Measurements from ENCODE around the gene SETD3. TPM values are rescaled to one million over a fixed set of nuclear protein-coding genes. Genes with fewer than 3 reads are reported as not detected.

The SETD3 gene
- total RNA-seq, 2 donors from 2014 or later = 57.8 to 68.1 TPM

GRCh38 chr14:99437706-99438105 lies 43.0 kb downstream of the SETD3 start:
- no peaks in the 10 kb centered on the region for H3K27me3 Mint-ChIP-seq (ENCODE audit: insufficient read depth)
- no peaks in the 10 kb centered on the region for H3K9me3 Mint-ChIP-seq
- Histone ChIP-seq H3K9me3 (ENCODE audit: control insufficient read depth, low read length) (peaks cover 6% of the 10 kb centered on the region), H3K4me1 (ENCODE audit: control insufficient read depth, insufficient read depth, low read length) (no peaks in the 10 kb centered on the region), H3K9ac (ENCODE audit: extremely low read depth, low read length, poor library complexity, severe bottlenecking) (no peak overlapping the region), H3K36me3 (ENCODE audit: control insufficient read depth, insufficient read depth, low read length) (peaks cover 54% of the 10 kb centered on the region), H3K27me3 (ENCODE audit: control insufficient read depth, insufficient read depth, low read length, poor library complexity, severe bottlenecking) (no peaks in the 10 kb centered on the region), H3K4me3 (ENCODE audit: low read length) (no peak overlapping the region), H3K27ac (ENCODE audit: low read depth, low read length) (no peak overlapping the region)
- H3K4me1 Mint-ChIP-seq = peaks cover 36% of the 10 kb centered on the region
- no peak overlapping the region for H3K4me3 Mint-ChIP-seq
- WGBS, 2 experiments (ENCODE audit: insufficient coverage in 1 of 2, insufficient read length in 1 of 2) = 79 to 87% methylated on average over 3 of the region's 3 CpGs
- peaks cover 50% of the 10 kb centered on the region for H3K36me3 Mint-ChIP-seq (ENCODE audit: low read depth)
- DNase-seq = no peak
- TF ChIP-seq, protein P1, sequence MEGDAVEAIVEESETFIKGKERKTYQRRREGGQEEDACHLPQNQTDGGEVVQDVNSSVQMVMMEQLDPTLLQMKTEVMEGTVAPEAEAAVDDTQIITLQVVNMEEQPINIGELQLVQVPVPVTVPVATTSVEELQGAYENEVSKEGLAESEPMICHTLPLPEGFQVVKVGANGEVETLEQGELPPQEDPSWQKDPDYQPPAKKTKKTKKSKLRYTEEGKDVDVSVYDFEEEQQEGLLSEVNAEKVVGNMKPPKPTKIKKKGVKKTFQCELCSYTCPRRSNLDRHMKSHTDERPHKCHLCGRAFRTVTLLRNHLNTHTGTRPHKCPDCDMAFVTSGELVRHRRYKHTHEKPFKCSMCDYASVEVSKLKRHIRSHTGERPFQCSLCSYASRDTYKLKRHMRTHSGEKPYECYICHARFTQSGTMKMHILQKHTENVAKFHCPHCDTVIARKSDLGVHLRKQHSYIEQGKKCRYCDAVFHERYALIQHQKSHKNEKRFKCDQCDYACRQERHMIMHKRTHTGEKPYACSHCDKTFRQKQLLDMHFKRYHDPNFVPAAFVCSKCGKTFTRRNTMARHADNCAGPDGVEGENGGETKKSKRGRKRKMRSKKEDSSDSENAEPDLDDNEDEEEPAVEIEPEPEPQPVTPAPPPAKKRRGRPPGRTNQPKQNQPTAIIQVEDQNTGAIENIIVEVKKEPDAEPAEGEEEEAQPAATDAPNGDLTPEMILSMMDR (conservative IDR thresholded peaks at IDR 0.05) = no peak
- H3K27ac Mint-ChIP-seq = no peak overlapping the region

DNA sequence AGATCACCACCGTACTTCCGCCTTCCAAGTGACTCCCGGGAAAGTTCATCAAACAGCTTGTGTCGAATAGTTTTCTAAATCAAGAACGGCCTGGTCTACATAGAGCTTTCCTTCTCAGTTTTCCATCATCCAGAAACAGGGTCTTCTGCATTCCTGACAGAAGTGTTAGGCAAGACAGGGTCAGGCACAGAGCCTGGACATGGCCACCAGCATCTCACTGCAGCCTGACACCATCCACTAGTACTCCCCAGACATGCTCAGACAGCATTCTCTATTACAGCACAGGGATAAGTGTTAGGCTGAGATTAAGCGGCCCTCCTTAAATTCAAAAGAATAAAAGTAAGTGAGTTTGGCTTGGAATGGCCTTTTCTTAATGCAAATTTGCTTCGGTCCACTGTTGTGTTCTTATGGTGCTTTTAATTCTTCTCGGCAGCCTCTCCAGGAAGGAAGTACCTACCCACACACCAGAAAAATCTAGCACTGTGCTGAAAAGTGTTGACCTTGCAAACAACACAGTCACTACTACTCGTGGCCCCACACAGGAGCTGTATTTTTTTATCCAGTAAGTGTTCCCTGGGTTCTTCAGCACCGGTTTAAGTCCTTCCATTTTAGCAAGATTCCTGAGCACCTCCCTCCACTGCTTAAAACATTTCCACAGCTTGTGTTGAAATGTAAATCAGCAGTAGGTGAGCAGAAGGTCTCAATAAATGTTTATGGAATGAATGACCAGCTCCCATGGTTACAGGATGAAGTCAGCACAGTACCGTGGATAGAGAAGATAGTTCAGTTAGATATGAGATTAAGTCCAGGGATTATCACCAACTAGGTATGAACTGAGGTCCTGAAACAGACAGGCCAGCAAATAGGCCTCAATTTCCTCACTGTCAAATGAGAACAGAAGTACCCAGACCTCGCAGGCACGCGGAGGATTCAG lies 44.1 kb downstream of the SETD3 start:
- 95% methylated on average over 8 to 14 of the region's 14 CpGs for WGBS, 2 experiments (ENCODE audit: insufficient coverage in 1 of 2, insufficient read length in 1 of 2)
- peaks cover 43% of the 10 kb centered on the region for H3K36me3 Mint-ChIP-seq (ENCODE audit: low read depth)
- Histone ChIP-seq H3K9ac (ENCODE audit: extremely low read depth, low read length, poor library complexity, severe bottlenecking) (no peak overlapping the region), H3K9me3 (ENCODE audit: control insufficient read depth, low read length) (peaks cover 6% of the 10 kb centered on the region), H3K27me3 (ENCODE audit: control insufficient read depth, insufficient read depth, low read length, poor library complexity, severe bottlenecking) (no peaks in the 10 kb centered on the region), H3K36me3 (ENCODE audit: control insufficient read depth, insufficient read depth, low read length) (peaks cover 57% of the 10 kb centered on the region), H3K27ac (ENCODE audit: low read depth, low read length) (no peak overlapping the region), H3K4me1 (ENCODE audit: control insufficient read depth, insufficient read depth, low read length) (no peaks in the 10 kb centered on the region), H3K4me3 (ENCODE audit: low read length) (no peak overlapping the region)
- H3K4me1 Mint-ChIP-seq = peaks cover 35% of the 10 kb centered on the region
- no peaks in the 10 kb centered on the region for H3K9me3 Mint-ChIP-seq
- H3K4me3 Mint-ChIP-seq = no peak overlapping the region
- DNase-seq = no peak
- H3K27ac Mint-ChIP-seq = no peak overlapping the region
- no peaks in the 10 kb centered on the region for H3K27me3 Mint-ChIP-seq (ENCODE audit: insufficient read depth)
- TF ChIP-seq, protein P1 (conservative IDR thresholded peaks at IDR 0.05) = no peak

GRCh38 chr14:99435327-99435726 lies 45.3 kb downstream of the SETD3 start:
- H3K27ac ChIP-seq (ENCODE audit: low read depth, low read length) = no peak overlapping the region
- H3K36me3 ChIP-seq (ENCODE audit: control insufficient read depth, insufficient read depth, low read length) = peaks cover 60% of the 10 kb centered on the region
- H3K27me3 Mint-ChIP-seq (ENCODE audit: insufficient read depth) = no peaks in the 10 kb centered on the region
- peaks cover 6% of the 10 kb centered on the region for H3K9me3 ChIP-seq (ENCODE audit: control insufficient read depth, low read length)
- H3K27me3 ChIP-seq (ENCODE audit: control insufficient read depth, insufficient read depth, low read length, poor library complexity, severe bottlenecking) = no peaks in the 10 kb centered on the region
- no peak for DNase-seq
- H3K4me3 ChIP-seq (ENCODE audit: low read length) = no peak overlapping the region
- no peak overlapping the region for H3K9ac ChIP-seq (ENCODE audit: extremely low read depth, low read length, poor library complexity, severe bottlenecking)
- H3K4me1 Mint-ChIP-seq = peaks cover 31% of the 10 kb centered on the region
- H3K27ac Mint-ChIP-seq = peak overlapping the region; percentile 17
- H3K4me1 ChIP-seq (ENCODE audit: control insufficient read depth, insufficient read depth, low read length) = no peaks in the 10 kb centered on the region
- WGBS, 2 experiments (ENCODE audit: insufficient coverage in 1 of 2, insufficient read length in 1 of 2) = 71 to 75% methylated on average over 3 to 4 of the region's 4 CpGs
- no peaks in the 10 kb centered on the region for H3K9me3 Mint-ChIP-seq
- no peak overlapping the region for H3K4me3 Mint-ChIP-seq
- TF ChIP-seq, protein P1 (conservative IDR thresholded peaks at IDR 0.05) = no peak
- H3K36me3 Mint-ChIP-seq (ENCODE audit: low read depth) = peaks cover 45% of the 10 kb centered on the region
